CD14-positive monocyte (primary cell): ENCODE data around the gene KIF5C. TPM values are rescaled to one million over a fixed set of nuclear protein-coding genes. Genes with fewer than 3 reads are reported as not detected.

ENCODE experiments used
- DNase-seq, 3 donors: peaks; one replicate each; pipeline ENCODE4 v3.0.0-alpha.2; 2011 to 2022
- H2AFZ ChIP-seq: 2 replicates; pipeline ENCODE4 v1.6.0; 2012; ENCODE audit warnings: mild to moderate bottlenecking, low read depth, low read length, inconsistent platforms; ENCODE audit not compliant: insufficient read depth, poor library complexity, severe bottlenecking
- H3K27ac ChIP-seq, 2 donors: 1 replicate in 1 of 2; 2 replicates in 1 of 2; pipeline ENCODE4 v1.5.1; 2012 to 2013; ENCODE audit warnings: low read length in 2 of 2, control low read depth in 1 of 2, inconsistent platforms in 1 of 2, low read depth in 1 of 2, mild to moderate bottlenecking in 1 of 2
- H3K27me3 ChIP-seq, 2 donors: one replicate each; pipeline versions ENCODE4 v1.6.0 to v1.6.1; 2011 to 2013; ENCODE audit warnings: low read length in 2 of 2; ENCODE audit not compliant: control insufficient read depth in 2 of 2, insufficient read depth in 2 of 2
- H3K36me3 ChIP-seq, 2 donors: replicated peaks in 1 of 2; 1 replicate in 1 of 2; 2 replicates in 1 of 2; pipeline versions ENCODE4 v1.5.1 to v1.6.1; 2012 to 2013; ENCODE audit warnings: low read length in 2 of 2, control low read depth in 1 of 2, inconsistent platforms in 1 of 2, mild to moderate bottlenecking in 1 of 2; ENCODE audit not compliant: insufficient read depth in 2 of 2, control insufficient read depth in 1 of 2
- H3K4me1 ChIP-seq, 2 donors: 1 replicate in 1 of 2; 2 replicates in 1 of 2; pipeline versions ENCODE4 v1.5.1 to v1.6.1; 2012 to 2013; ENCODE audit warnings: low read length in 2 of 2, control low read depth in 1 of 2, inconsistent platforms in 1 of 2, mild to moderate bottlenecking in 1 of 2, moderate library complexity in 1 of 2; ENCODE audit not compliant: insufficient read depth in 2 of 2, control insufficient read depth in 1 of 2
- H3K4me2 ChIP-seq: replicated peaks from 2 replicates; pipeline ENCODE3; 2012; ENCODE audit warnings: low read length, moderate library complexity, mild to moderate bottlenecking; ENCODE audit not compliant: poor library complexity, severe bottlenecking; ENCODE audit errors: extremely low read depth
- H3K4me3 ChIP-seq, 3 experiments: fragments of 200-600 bp in 1 of 3; sonication (generic) in 1 of 3; replicated peaks in 1 of 3; 1 replicate in 2 of 3; 2 replicates in 1 of 3; pipeline ENCODE4 v1.5.1; 2011 to 2013; ENCODE audit warnings: low read length in 3 of 3, mild to moderate bottlenecking in 3 of 3, control low read depth in 2 of 3, low read depth in 2 of 3, inconsistent platforms in 1 of 3, moderate library complexity in 1 of 3
- H3K79me2 ChIP-seq: 2 replicates; pipeline ENCODE4 v1.6.0; 2012; ENCODE audit warnings: mild to moderate bottlenecking, control low read depth, inconsistent platforms, low read length, moderate library complexity; ENCODE audit not compliant: insufficient read depth
- H3K9ac ChIP-seq: 2 replicates; pipeline ENCODE4 v1.6.0; 2017; ENCODE audit warnings: low read length, mild to moderate bottlenecking; ENCODE audit not compliant: insufficient read depth, poor library complexity, severe bottlenecking
- H3K9me3 ChIP-seq, 2 donors: replicated peaks in 1 of 2; 1 replicate in 1 of 2; 2 replicates in 1 of 2; pipeline versions ENCODE4 v1.5.1 to v1.6.1; 2012 to 2013; ENCODE audit warnings: low read length in 2 of 2, control low read depth in 1 of 2; ENCODE audit not compliant: control insufficient read depth in 1 of 2, insufficient read depth in 1 of 2
- H4K20me1 ChIP-seq: 2 replicates; pipeline ENCODE4 v1.6.0; 2012; ENCODE audit warnings: mild to moderate bottlenecking, low read length, control low read depth, moderate library complexity; ENCODE audit not compliant: insufficient read depth
- H3K27ac Mint-ChIP-seq, 7 donors: one replicate each; pipeline ENCODE4 v1.8.0; 2020; ENCODE audit warnings: mild to moderate bottlenecking in 7 of 7, mixed read lengths in 7 of 7, moderate library complexity in 6 of 7, inconsistent platforms in 2 of 7
- H3K27me3 Mint-ChIP-seq, 3 donors: one replicate each; pipeline ENCODE4 v1.8.0; 2021 to 2022; ENCODE audit warnings: low read depth in 3 of 3, mild to moderate bottlenecking in 3 of 3, mixed read lengths in 3 of 3, moderate library complexity in 3 of 3, inconsistent platforms in 1 of 3
- H3K36me3 Mint-ChIP-seq, 2 donors: one replicate each; pipeline ENCODE4 v1.8.0; 2020; ENCODE audit warnings: mixed read lengths in 2 of 2, inconsistent platforms in 1 of 2, mild to moderate bottlenecking in 1 of 2
- H3K4me1 Mint-ChIP-seq: one replicate; pipeline ENCODE4 v1.8.0; 2020; ENCODE audit warnings: mild to moderate bottlenecking, mixed read lengths
- H3K4me3 Mint-ChIP-seq, 2 donors: one replicate each; pipeline ENCODE4 v1.8.0; 2020; ENCODE audit warnings: mild to moderate bottlenecking in 2 of 2, mixed read lengths in 2 of 2, moderate library complexity in 1 of 2
- H3K9me3 Mint-ChIP-seq, 7 donors: one replicate each; pipeline ENCODE4 v1.8.0; 2020 to 2022; ENCODE audit warnings: mixed read lengths in 7 of 7, mild to moderate bottlenecking in 6 of 7, moderate library complexity in 6 of 7, inconsistent platforms in 2 of 7
- WGBS: methylation state at CpG from one replicate; pipeline ENCODE4 v1.1.5; 2013; ENCODE audit warnings: missing lambda C conversion rate; ENCODE audit not compliant: insufficient coverage; 5-methylcytosine and 5-hydroxymethylcytosine counted together
- intact Hi-C, 2 donors: fragments of 100-400 bp; cut with micrococcal nuclease; formaldehyde crosslinking; loops; one replicate each; pipeline versions ENCODE4 v1.15.0 to v1.15.1; 2023
- polyA plus RNA-seq, 3 donors: library from polyadenylated mRNA; depleted of rRNA in 1 of 3; unstranded in 2 of 3; stranded (reverse) in 1 of 3; fragments of 300-500 nt in 2 of 3; fragments of >200 nt in 1 of 3; fragmentation: Illumina TruSeq in 2 of 3; gene quantifications; 1 replicate in 2 of 3; 2 replicates in 1 of 3; pipeline ENCODE4 v1.2.3, GENCODE V29; 2012 to 2021
- TF ChIP-seq, protein P1 (sequence below): fragments of 200-600 bp; IDR thresholded peaks from one replicate; pipeline ENCODE4 v1.8.0; 2022; ENCODE audit warnings: antibody characterized with exemption, mild to moderate bottlenecking

The KIF5C gene
- polyA plus RNA-seq, 3 donors, result 0.04 TPM; not detected in 2

DNA sequence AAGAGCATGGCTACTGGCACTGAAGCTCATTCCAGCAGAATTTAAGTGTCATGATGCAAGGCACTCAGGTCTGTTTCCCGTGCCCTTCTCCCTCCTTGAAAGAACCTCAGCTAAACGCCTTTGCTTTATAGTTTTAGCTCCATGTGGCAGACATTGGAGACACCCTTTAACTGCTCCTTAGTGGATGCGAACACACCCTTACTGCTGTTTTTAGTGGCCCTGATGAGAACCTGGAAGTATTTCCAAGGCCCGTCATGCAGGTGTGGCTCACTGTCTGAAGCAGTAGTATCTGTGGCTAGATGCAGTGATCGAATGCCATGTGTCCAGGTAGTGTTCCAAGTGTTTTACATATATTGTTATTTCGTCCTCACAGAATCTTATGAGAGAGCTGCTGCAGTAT lies 28.3 kb downstream of the KIF5C start:
- TF ChIP-seq, protein P1, sequence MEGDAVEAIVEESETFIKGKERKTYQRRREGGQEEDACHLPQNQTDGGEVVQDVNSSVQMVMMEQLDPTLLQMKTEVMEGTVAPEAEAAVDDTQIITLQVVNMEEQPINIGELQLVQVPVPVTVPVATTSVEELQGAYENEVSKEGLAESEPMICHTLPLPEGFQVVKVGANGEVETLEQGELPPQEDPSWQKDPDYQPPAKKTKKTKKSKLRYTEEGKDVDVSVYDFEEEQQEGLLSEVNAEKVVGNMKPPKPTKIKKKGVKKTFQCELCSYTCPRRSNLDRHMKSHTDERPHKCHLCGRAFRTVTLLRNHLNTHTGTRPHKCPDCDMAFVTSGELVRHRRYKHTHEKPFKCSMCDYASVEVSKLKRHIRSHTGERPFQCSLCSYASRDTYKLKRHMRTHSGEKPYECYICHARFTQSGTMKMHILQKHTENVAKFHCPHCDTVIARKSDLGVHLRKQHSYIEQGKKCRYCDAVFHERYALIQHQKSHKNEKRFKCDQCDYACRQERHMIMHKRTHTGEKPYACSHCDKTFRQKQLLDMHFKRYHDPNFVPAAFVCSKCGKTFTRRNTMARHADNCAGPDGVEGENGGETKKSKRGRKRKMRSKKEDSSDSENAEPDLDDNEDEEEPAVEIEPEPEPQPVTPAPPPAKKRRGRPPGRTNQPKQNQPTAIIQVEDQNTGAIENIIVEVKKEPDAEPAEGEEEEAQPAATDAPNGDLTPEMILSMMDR, result no peak
- intact Hi-C loops, result no loop called here
- no peaks in the 10 kb centered on the region for H3K27me3 ChIP-seq
- H3K36me3 ChIP-seq, result no peaks in the 10 kb centered on the region
- H3K9ac ChIP-seq, result no peak overlapping the region
- no peak overlapping the region for H2AFZ ChIP-seq
- Mint-ChIP-seq H3K9me3 (peaks cover 0 to 6% (median 2%) of the 10 kb centered on the region in 7 donors), H3K27me3 (peaks cover 0 to 9% (median 3%) of the 10 kb centered on the region in 3 donors), H3K27ac (peak overlapping the region in 1 of 7 donors; percentile 11), H3K4me3 (no peak overlapping the region), H3K4me1 (no peaks in the 10 kb centered on the region), H3K36me3 (no peaks in the 10 kb centered on the region)
- no peaks in the 10 kb centered on the region for H3K4me1 ChIP-seq
- DNase-seq, result no peak
- H3K9me3 ChIP-seq, result peaks cover 0 to 5% of the 10 kb centered on the region in 2 donors
- no peak overlapping the region for H3K27ac ChIP-seq
- no peak overlapping the region for H3K4me3 ChIP-seq
- no peaks in the 10 kb centered on the region for H4K20me1 ChIP-seq
- no peaks in the 10 kb centered on the region for H3K79me2 ChIP-seq
- H3K4me2 ChIP-seq, result no peak overlapping the region
- 93% methylated on average over 4 of the region's 6 CpGs for WGBS

DNA sequence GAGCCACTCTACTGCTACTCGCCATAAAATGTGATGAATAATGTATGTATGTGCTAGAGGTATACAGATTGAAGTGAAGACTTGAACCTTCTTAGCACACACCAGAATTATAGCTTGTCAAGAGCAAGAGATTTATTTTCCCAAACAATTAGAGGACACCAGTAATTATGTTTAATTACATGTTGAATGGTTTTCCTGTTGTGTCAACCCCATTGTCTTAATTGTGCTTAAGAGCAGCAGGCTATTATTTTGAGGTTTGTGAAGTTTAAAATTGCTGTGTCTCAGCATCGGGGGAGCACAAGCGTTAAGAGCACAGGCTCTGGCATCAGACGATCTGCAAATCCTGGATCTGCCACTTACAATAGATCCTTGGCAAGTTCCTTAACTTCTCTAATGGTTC lies 29.0 kb downstream of the KIF5C start:
- Mint-ChIP-seq H3K9me3 (peaks cover 0 to 6% (median 2%) of the 10 kb centered on the region in 7 donors), H3K4me1 (no peaks in the 10 kb centered on the region), H3K4me3 (no peak overlapping the region), H3K36me3 (no peaks in the 10 kb centered on the region), H3K27me3 (peaks cover 0 to 9% (median 3%) of the 10 kb centered on the region in 3 donors), H3K27ac (no peak overlapping the region)
- no peaks in the 10 kb centered on the region for H3K36me3 ChIP-seq
- H3K9me3 ChIP-seq, result peaks cover 0 to 5% of the 10 kb centered on the region in 2 donors
- H3K9ac ChIP-seq, result no peak overlapping the region
- WGBS, result 81% methylated on average over 3 of the region's 4 CpGs
- H3K4me1 ChIP-seq, result no peaks in the 10 kb centered on the region
- H3K27ac ChIP-seq, result no peak overlapping the region
- no peak overlapping the region for H3K4me2 ChIP-seq
- intact Hi-C loops, result no loop called here
- no peaks in the 10 kb centered on the region for H4K20me1 ChIP-seq
- TF ChIP-seq, protein P1, result no peak
- DNase-seq, result no peak
- no peak overlapping the region for H3K4me3 ChIP-seq
- no peaks in the 10 kb centered on the region for H3K79me2 ChIP-seq
- no peaks in the 10 kb centered on the region for H3K27me3 ChIP-seq
- H2AFZ ChIP-seq, result no peak overlapping the region
